H9 (cell line): ENCODE data around the gene DAB1. TPM values are rescaled to one million over a fixed set of nuclear protein-coding genes. Genes with fewer than 3 reads are reported as not detected.

Source experiments
- DNase-seq: peaks from one replicate; pipeline ENCODE4 v3.0.0-alpha.2; 2017
- H2AFZ ChIP-seq: one replicate; pipeline ENCODE4 v1.6.1; 2013; ENCODE audit warnings: mild to moderate bottlenecking, low read length, control low read depth, moderate library complexity
- H2AK5ac ChIP-seq: 2 replicates; pipeline ENCODE4 v1.6.1; 2013; ENCODE audit warnings: low read length, control low read depth, mixed read lengths; ENCODE audit not compliant: insufficient read length
- H2BK120ac ChIP-seq: one replicate; pipeline ENCODE4 v1.6.1; 2013; ENCODE audit warnings: low read depth, mild to moderate bottlenecking, low read length, control low read depth, inconsistent platforms; ENCODE audit not compliant: poor library complexity, severe bottlenecking
- H2BK12ac ChIP-seq: 2 replicates; pipeline ENCODE4 v1.6.1; 2013; ENCODE audit warnings: low read length, control low read depth, mixed read lengths, low read depth; ENCODE audit not compliant: insufficient read length
- H2BK15ac ChIP-seq: 2 replicates; pipeline ENCODE4 v1.6.1; 2013; ENCODE audit warnings: low read depth, low read length, control low read depth
- H2BK20ac ChIP-seq: one replicate; pipeline ENCODE4 v1.6.1; 2013; ENCODE audit warnings: low read depth, mild to moderate bottlenecking, low read length, control low read depth, inconsistent platforms; ENCODE audit not compliant: poor library complexity, severe bottlenecking
- H2BK5ac ChIP-seq: 2 replicates; pipeline ENCODE4 v1.6.1; 2013; ENCODE audit warnings: low read length, control low read depth, mixed read lengths; ENCODE audit not compliant: insufficient read length
- H3K14ac ChIP-seq: 2 replicates; pipeline ENCODE4 v1.6.1; 2013; ENCODE audit warnings: low read length, control low read depth; ENCODE audit not compliant: insufficient read depth
- H3K18ac ChIP-seq: 2 replicates; pipeline ENCODE4 v1.6.1; 2013; ENCODE audit warnings: low read depth, mild to moderate bottlenecking, mixed read lengths, low read length, control low read depth; ENCODE audit not compliant: insufficient read length
- H3K23ac ChIP-seq: 2 replicates; pipeline ENCODE4 v1.6.1; 2013; ENCODE audit warnings: low read length, control low read depth, mixed read lengths, low read depth; ENCODE audit not compliant: insufficient read length
- H3K23me2 ChIP-seq: 2 replicates; pipeline ENCODE4 v1.6.1; 2013; ENCODE audit warnings: low read depth, mild to moderate bottlenecking, mixed read lengths, low read length, control low read depth; ENCODE audit not compliant: insufficient read length, poor library complexity, severe bottlenecking
- H3K27ac ChIP-seq: 2 replicates; pipeline ENCODE4 v1.5.1; 2013; ENCODE audit warnings: low read length, control low read depth, mixed read lengths, low read depth; ENCODE audit not compliant: insufficient read length
- H3K27me3 ChIP-seq: 2 replicates; pipeline ENCODE4 v1.6.1; 2013; ENCODE audit warnings: low read length, control low read depth, inconsistent platforms; ENCODE audit not compliant: insufficient read depth
- H3K4ac ChIP-seq: 2 replicates; pipeline ENCODE4 v1.6.1; 2013; ENCODE audit warnings: low read depth, mild to moderate bottlenecking, control low read depth, inconsistent platforms, low read length, moderate library complexity
- H3K4me1 ChIP-seq: 2 replicates; pipeline ENCODE4 v1.6.1; 2013; ENCODE audit warnings: low read length, control low read depth, inconsistent platforms; ENCODE audit not compliant: insufficient read depth
- H3K4me2 ChIP-seq: 2 replicates; pipeline ENCODE4 v1.6.1; 2013; ENCODE audit warnings: low read length, control low read depth, mixed read lengths; ENCODE audit not compliant: insufficient read length, insufficient read depth
- H3K56ac ChIP-seq: 2 replicates; pipeline ENCODE4 v1.6.1; 2013; ENCODE audit warnings: low read depth, mild to moderate bottlenecking, mixed read lengths, low read length, control low read depth; ENCODE audit not compliant: insufficient read length
- H3K79me1 ChIP-seq: 2 replicates; pipeline ENCODE4 v1.6.1; 2013; ENCODE audit warnings: low read depth, mild to moderate bottlenecking, moderate library complexity, low read length, control low read depth, inconsistent platforms; ENCODE audit not compliant: insufficient read depth, poor library complexity, severe bottlenecking
- H3K79me2 ChIP-seq: 2 replicates; pipeline ENCODE4 v1.6.1; 2013; ENCODE audit warnings: low read length, control low read depth, inconsistent platforms; ENCODE audit not compliant: insufficient read depth
- H3K9ac ChIP-seq: 2 replicates; pipeline ENCODE4 v1.6.1; 2013; ENCODE audit warnings: low read length, control low read depth, mixed read lengths; ENCODE audit not compliant: insufficient read length; ENCODE audit errors: extremely low read depth
- H3K9me3 ChIP-seq: one replicate; pipeline ENCODE4 v1.6.1; 2013; ENCODE audit warnings: low read depth, low read length, inconsistent platforms; ENCODE audit not compliant: control insufficient read depth
- H3T11ph ChIP-seq: one replicate; pipeline ENCODE4 v1.6.1; 2013; ENCODE audit warnings: mild to moderate bottlenecking, low read length, control low read depth, inconsistent platforms
- H4K20me1 ChIP-seq: one replicate; pipeline ENCODE4 v1.6.1; 2013; ENCODE audit not compliant: control insufficient read depth, insufficient read length, insufficient read depth
- H4K5ac ChIP-seq: 2 replicates; pipeline ENCODE4 v1.6.1; 2013; ENCODE audit warnings: low read depth, mild to moderate bottlenecking, mixed read lengths, low read length, control low read depth; ENCODE audit not compliant: insufficient read length
- H4K8ac ChIP-seq: replicated peaks from 2 replicates; pipeline ENCODE4 v1.6.1; 2013; ENCODE audit warnings: low read length, control low read depth, mixed read lengths, low read depth; ENCODE audit not compliant: insufficient read length
- H4K91ac ChIP-seq: 2 replicates; pipeline ENCODE4 v1.6.1; 2013; ENCODE audit warnings: low read depth, mild to moderate bottlenecking, moderate library complexity, mixed read lengths, low read length, control low read depth; ENCODE audit not compliant: insufficient read length
- H3K27ac Mint-ChIP-seq, 3 experiments: 2 replicates in 2 of 3; 3 replicates in 1 of 3; pipeline ENCODE4 v1.8.0; 2020 to 2021; ENCODE audit warnings: mixed read lengths in 3 of 3, mild to moderate bottlenecking in 1 of 3, moderate library complexity in 1 of 3
- H3K27me3 Mint-ChIP-seq: 2 replicates; pipeline ENCODE4 v1.8.0; 2021; ENCODE audit warnings: low read depth, mild to moderate bottlenecking, moderate library complexity, mixed read lengths
- H3K36me3 Mint-ChIP-seq, 3 experiments: 2 replicates in 2 of 3; 3 replicates in 1 of 3; pipeline ENCODE4 v1.8.0; 2020 to 2021; ENCODE audit warnings: low read depth in 3 of 3, mixed read lengths in 3 of 3; ENCODE audit not compliant: insufficient read depth in 1 of 3
- H3K4me1 Mint-ChIP-seq, 2 experiments: 2 replicates each; pipeline ENCODE4 v1.8.0; 2020; ENCODE audit warnings: mixed read lengths in 2 of 2
- H3K4me3 Mint-ChIP-seq, 2 experiments: 2 replicates in 1 of 2; 3 replicates in 1 of 2; pipeline ENCODE4 v1.8.0; 2020 to 2021; ENCODE audit warnings: mild to moderate bottlenecking in 2 of 2, mixed read lengths in 2 of 2, moderate library complexity in 1 of 2
- H3K9me3 Mint-ChIP-seq, 2 experiments: 2 replicates in 1 of 2; 3 replicates in 1 of 2; pipeline ENCODE4 v1.8.0; 2020; ENCODE audit warnings: mild to moderate bottlenecking in 2 of 2, mixed read lengths in 2 of 2, moderate library complexity in 1 of 2
- WGBS: extraction: QIAGEN DNeasy Blood & Tissue Kit; methylation state at CpG from one replicate; pipeline ENCODE4 v1.1.7; 2013; ENCODE audit warnings: missing lambda C conversion rate, low lambda C conversion rate, mixed read lengths; ENCODE audit not compliant: insufficient read length; ENCODE audit errors: extremely low coverage; 5-methylcytosine and 5-hydroxymethylcytosine counted together
- total RNA-seq: library from RNA; stranded (reverse); gene quantifications from 2 replicates; pipeline ENCODE4 v1.2.1, GENCODE V29; 2021
- TF ChIP-seq, protein P1 (sequence below): fragments of 200-600 bp; sonication (generic); conservative IDR thresholded peaks from 3 replicates; pipeline ENCODE4 v1.8.0; 2021; ENCODE audit warnings: antibody characterized with exemption, mild to moderate bottlenecking

DAB1 gene
- total RNA-seq, 1 experiment from 2014 or later: 9.3 TPM

DNA sequence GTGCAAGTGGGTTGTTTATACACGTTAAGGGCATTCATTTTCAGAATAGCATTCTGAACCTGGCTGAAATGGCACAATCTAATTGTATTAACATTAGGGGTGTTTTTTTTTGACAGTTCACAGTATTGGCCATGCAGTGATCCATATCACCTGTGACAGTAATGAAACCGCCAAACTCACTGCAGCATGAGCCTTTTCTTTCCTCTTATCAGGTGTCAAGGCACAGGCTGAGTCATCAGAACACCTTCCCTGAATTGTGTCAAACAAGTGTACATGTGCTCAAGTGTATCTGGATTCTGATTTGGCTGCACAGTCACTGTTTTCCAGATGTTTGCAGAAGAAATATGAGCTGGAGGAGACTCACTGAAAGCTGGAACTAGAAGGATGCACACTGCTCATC is 410.3 kb downstream of the DAB1 start:
- H3K4me1 ChIP-seq: peaks cover 4% of the 10 kb centered on the region; the same call in 1 of the 2 replicates
- H3K4ac ChIP-seq: no peak overlapping the region
- no peak overlapping the region for H3T11ph ChIP-seq
- no peak overlapping the region for H3K18ac ChIP-seq
- no peak overlapping the region for H2AFZ ChIP-seq
- H4K20me1 ChIP-seq: no peaks in the 10 kb centered on the region
- H4K5ac ChIP-seq: no peak overlapping the region
- H3K9me3 Mint-ChIP-seq: no peaks in the 10 kb centered on the region
- H4K91ac ChIP-seq: no peak overlapping the region
- TF ChIP-seq, protein P1, sequence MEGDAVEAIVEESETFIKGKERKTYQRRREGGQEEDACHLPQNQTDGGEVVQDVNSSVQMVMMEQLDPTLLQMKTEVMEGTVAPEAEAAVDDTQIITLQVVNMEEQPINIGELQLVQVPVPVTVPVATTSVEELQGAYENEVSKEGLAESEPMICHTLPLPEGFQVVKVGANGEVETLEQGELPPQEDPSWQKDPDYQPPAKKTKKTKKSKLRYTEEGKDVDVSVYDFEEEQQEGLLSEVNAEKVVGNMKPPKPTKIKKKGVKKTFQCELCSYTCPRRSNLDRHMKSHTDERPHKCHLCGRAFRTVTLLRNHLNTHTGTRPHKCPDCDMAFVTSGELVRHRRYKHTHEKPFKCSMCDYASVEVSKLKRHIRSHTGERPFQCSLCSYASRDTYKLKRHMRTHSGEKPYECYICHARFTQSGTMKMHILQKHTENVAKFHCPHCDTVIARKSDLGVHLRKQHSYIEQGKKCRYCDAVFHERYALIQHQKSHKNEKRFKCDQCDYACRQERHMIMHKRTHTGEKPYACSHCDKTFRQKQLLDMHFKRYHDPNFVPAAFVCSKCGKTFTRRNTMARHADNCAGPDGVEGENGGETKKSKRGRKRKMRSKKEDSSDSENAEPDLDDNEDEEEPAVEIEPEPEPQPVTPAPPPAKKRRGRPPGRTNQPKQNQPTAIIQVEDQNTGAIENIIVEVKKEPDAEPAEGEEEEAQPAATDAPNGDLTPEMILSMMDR: no peak
- no peaks in the 10 kb centered on the region for H3K27me3 Mint-ChIP-seq
- H2BK5ac ChIP-seq: no peak overlapping the region
- no peak overlapping the region for H2BK12ac ChIP-seq
- H2BK15ac ChIP-seq: no peak overlapping the region
- H3K4me3 Mint-ChIP-seq: no peak overlapping the region
- H4K8ac ChIP-seq: no peak overlapping the region
- H3K23ac ChIP-seq: no peak overlapping the region
- WGBS: no CpG with 5 or more reads among the region's 2 CpGs
- no peak overlapping the region for H2AK5ac ChIP-seq
- no peak overlapping the region for H3K27ac ChIP-seq
- H3K79me2 ChIP-seq: no peaks in the 10 kb centered on the region
- no peak overlapping the region for H3K9ac ChIP-seq
- no peaks in the 10 kb centered on the region for H3K23me2 ChIP-seq
- H3K9me3 ChIP-seq: no peaks in the 10 kb centered on the region
- H2BK20ac ChIP-seq: no peak overlapping the region
- no peak overlapping the region for H3K14ac ChIP-seq
- no peak overlapping the region for H3K27ac Mint-ChIP-seq
- H3K79me1 ChIP-seq: no peaks in the 10 kb centered on the region
- no peaks in the 10 kb centered on the region; a peak in 1 of 7 replicates for H3K36me3 Mint-ChIP-seq
- no peaks in the 10 kb centered on the region for H3K27me3 ChIP-seq
- no peak overlapping the region for H3K4me2 ChIP-seq
- no peak for DNase-seq
- peaks cover 10 to 15% of the 10 kb centered on the region in 2 experiments for H3K4me1 Mint-ChIP-seq
- H3K56ac ChIP-seq: no peak overlapping the region
- no peak overlapping the region for H2BK120ac ChIP-seq
